ENCODE measurements around the gene SWI5. TPM values are rescaled to one million over a fixed set of nuclear protein-coding genes. Genes with fewer than 3 reads are reported as not detected.

SWI5 gene
- polyA plus RNA-seq, 2 donors: 16.9 to 32.7 TPM

DNA sequence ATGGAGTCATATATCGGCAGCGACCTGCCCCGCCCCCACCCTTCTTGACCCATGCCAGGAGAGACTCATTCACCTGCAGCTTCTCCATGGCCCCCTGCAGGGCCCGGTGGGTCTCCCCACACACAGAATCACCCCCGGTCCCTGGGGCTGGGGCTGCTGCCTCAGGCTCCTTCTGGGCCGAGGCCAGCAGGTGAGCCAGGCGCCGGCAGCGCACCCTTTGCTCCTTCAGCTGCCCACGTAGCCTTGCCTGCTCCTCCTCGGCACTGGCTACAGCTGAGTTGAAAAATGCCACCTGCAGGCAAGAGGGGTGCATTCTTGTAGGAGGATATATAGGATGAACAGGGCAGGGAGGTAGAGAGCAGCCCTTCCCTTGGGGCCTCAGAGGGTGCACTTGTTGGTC lies 18.2 kb upstream of the SWI5 start:
- Histone ChIP-seq H3K9me3 (ENCODE audit: control insufficient read depth in 2 of 2, insufficient read depth in 1 of 2, low read depth in 1 of 2, low read length in 1 of 2) (no peaks in the 10 kb centered on the region), H3K36me3 (ENCODE audit: control insufficient read depth in 2 of 2, insufficient read depth in 2 of 2, low read length in 1 of 2) (peaks cover 37 to 56% of the 10 kb centered on the region in 2 donors), H3K4me3 (ENCODE audit: low read depth in 1 of 2, low read length in 2 of 2) (no peak overlapping the region), H3K4me1 (ENCODE audit: control insufficient read depth in 2 of 2, insufficient read depth in 2 of 2, low read length in 1 of 2) (peaks cover 0 to 8% of the 10 kb centered on the region in 2 donors), H3K27ac (ENCODE audit: low read depth in 2 of 2, low read length in 1 of 2) (no peak overlapping the region), H3K27me3 (ENCODE audit: control insufficient read depth in 1 of 2, insufficient read depth in 2 of 2, low read length in 2 of 2) (no peaks in the 10 kb centered on the region)
- 89 to 92% methylated on average over 11 of the region's 11 CpGs for WGBS, 2 donors

DNA sequence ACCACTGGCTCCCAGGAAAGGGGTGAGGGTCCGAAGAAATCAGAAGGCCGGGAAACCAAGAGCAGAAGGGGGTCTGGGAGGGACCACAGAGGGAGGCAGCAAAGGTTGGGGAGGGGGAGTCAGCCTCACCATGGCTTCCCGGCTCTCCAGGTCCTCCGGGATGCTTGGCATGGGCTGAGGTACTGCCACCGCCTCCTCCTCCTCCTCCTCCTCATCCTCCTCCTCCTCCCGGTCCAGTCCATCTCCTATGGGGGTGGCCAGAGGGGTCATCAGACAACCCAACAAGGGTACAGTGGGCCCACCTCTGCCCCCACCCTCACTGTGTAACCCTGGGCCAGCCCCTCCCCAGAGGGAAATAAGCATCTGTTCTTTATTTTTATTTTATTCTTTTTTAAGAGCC lies 17.8 kb upstream of the SWI5 start:
- Histone ChIP-seq H3K27me3 (ENCODE audit: control insufficient read depth in 1 of 2, insufficient read depth in 2 of 2, low read length in 2 of 2) (no peaks in the 10 kb centered on the region), H3K36me3 (ENCODE audit: control insufficient read depth in 2 of 2, insufficient read depth in 2 of 2, low read length in 1 of 2) (peaks cover 37 to 57% of the 10 kb centered on the region in 2 donors), H3K4me1 (ENCODE audit: control insufficient read depth in 2 of 2, insufficient read depth in 2 of 2, low read length in 1 of 2) (peaks cover 0 to 4% of the 10 kb centered on the region in 2 donors), H3K4me3 (ENCODE audit: low read depth in 1 of 2, low read length in 2 of 2) (no peak overlapping the region), H3K9me3 (ENCODE audit: control insufficient read depth in 2 of 2, insufficient read depth in 1 of 2, low read depth in 1 of 2, low read length in 1 of 2) (no peaks in the 10 kb centered on the region), H3K27ac (ENCODE audit: low read depth in 2 of 2, low read length in 1 of 2) (no peak overlapping the region)
- WGBS, 2 donors: 88 to 90% methylated on average over 5 to 6 of the region's 6 CpGs

DNA sequence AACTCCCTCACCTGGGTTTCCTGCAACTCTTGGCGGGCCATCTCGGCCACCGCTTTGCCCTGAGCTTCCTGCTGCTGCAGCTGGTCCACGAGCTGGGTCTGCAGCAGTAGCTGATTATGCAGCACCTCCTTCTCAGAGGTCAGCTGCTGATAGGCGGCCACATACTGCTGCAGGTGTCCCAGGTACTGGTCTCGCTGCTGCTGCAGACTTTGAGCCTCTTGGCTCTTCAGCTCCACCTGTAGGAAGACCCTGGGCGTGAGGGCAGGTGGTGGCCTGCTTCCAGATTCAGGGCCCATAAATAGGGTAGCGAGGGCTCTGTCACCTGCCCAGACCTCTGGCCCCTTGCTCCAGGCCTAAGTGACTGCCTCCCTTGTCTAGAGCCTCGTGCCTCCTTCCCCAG lies 16.9 kb upstream of the SWI5 start:
- Histone ChIP-seq H3K36me3 (ENCODE audit: control insufficient read depth in 2 of 2, insufficient read depth in 2 of 2, low read length in 1 of 2) (peaks cover 37 to 57% of the 10 kb centered on the region in 2 donors), H3K4me3 (ENCODE audit: low read depth in 1 of 2, low read length in 2 of 2) (no peak overlapping the region), H3K4me1 (ENCODE audit: control insufficient read depth in 2 of 2, insufficient read depth in 2 of 2, low read length in 1 of 2) (no peaks in the 10 kb centered on the region), H3K9me3 (ENCODE audit: control insufficient read depth in 2 of 2, insufficient read depth in 1 of 2, low read depth in 1 of 2, low read length in 1 of 2) (no peaks in the 10 kb centered on the region), H3K27ac (ENCODE audit: low read depth in 2 of 2, low read length in 1 of 2) (no peak overlapping the region), H3K27me3 (ENCODE audit: control insufficient read depth in 1 of 2, insufficient read depth in 2 of 2, low read length in 2 of 2) (no peaks in the 10 kb centered on the region)
- 77 to 89% methylated on average over 9 of the region's 9 CpGs for WGBS, 2 donors

DNA sequence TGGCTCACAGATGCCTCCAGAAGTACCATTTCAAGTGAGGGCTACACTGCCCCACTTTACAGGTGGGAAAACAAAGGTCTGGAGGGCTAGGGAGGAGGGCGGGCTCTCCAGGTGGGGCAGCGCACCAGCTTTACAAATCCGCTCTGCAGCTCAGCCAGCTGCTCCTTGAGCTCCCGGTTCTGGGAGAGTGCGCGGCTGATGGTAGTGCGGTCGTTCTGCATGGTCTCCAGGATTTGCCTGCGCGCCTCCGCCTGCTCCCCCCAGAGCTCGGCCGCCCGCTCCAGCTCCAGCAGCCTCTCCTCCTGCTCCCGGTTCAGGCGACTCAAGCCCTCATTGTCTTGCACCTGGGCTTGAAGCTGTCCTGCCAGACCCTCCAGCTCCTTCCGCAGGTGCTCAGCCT lies 15.7 kb upstream of the SWI5 start:
- Histone ChIP-seq H3K27ac (ENCODE audit: low read depth in 2 of 2, low read length in 1 of 2) (no peak overlapping the region), H3K27me3 (ENCODE audit: control insufficient read depth in 1 of 2, insufficient read depth in 2 of 2, low read length in 2 of 2) (no peaks in the 10 kb centered on the region), H3K36me3 (ENCODE audit: control insufficient read depth in 2 of 2, insufficient read depth in 2 of 2, low read length in 1 of 2) (peaks cover 37 to 62% of the 10 kb centered on the region in 2 donors), H3K4me3 (ENCODE audit: low read depth in 1 of 2, low read length in 2 of 2) (no peak overlapping the region), H3K4me1 (ENCODE audit: control insufficient read depth in 2 of 2, insufficient read depth in 2 of 2, low read length in 1 of 2) (no peaks in the 10 kb centered on the region), H3K9me3 (ENCODE audit: control insufficient read depth in 2 of 2, insufficient read depth in 1 of 2, low read depth in 1 of 2, low read length in 1 of 2) (no peaks in the 10 kb centered on the region)
- 93 to 94% methylated on average over 17 of the region's 17 CpGs for WGBS, 2 donors

DNA sequence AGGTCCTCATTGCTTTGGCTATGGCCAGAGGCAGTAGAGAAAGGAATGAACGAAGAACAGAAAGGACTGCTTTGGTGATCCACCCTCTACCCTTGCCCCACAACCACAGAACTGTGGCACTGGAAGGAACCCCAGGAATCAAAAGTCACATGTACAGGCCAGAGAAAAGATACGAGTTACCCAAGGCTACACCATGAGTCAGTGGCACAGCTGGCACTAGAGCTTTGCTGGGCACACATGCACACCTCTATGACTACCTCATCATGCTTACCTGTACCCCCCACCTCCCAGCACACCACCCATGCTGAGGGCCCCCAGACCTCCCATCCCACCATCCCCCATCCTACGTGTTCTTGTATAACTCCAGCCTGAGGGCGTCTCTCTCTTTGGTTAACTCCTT lies 13.4 kb upstream of the SWI5 start:
- Histone ChIP-seq H3K9me3 (ENCODE audit: control insufficient read depth in 2 of 2, insufficient read depth in 1 of 2, low read depth in 1 of 2, low read length in 1 of 2) (no peaks in the 10 kb centered on the region), H3K4me1 (ENCODE audit: control insufficient read depth in 2 of 2, insufficient read depth in 2 of 2, low read length in 1 of 2) (no peaks in the 10 kb centered on the region), H3K4me3 (ENCODE audit: low read depth in 1 of 2, low read length in 2 of 2) (no peak overlapping the region), H3K36me3 (ENCODE audit: control insufficient read depth in 2 of 2, insufficient read depth in 2 of 2, low read length in 1 of 2) (peaks cover 28 to 60% of the 10 kb centered on the region in 2 donors), H3K27ac (ENCODE audit: low read depth in 2 of 2, low read length in 1 of 2) (no peak overlapping the region), H3K27me3 (ENCODE audit: control insufficient read depth in 1 of 2, insufficient read depth in 2 of 2, low read length in 2 of 2) (no peaks in the 10 kb centered on the region)
- WGBS, 2 donors: 73 to 75% methylated on average over 4 of the region's 4 CpGs

DNA sequence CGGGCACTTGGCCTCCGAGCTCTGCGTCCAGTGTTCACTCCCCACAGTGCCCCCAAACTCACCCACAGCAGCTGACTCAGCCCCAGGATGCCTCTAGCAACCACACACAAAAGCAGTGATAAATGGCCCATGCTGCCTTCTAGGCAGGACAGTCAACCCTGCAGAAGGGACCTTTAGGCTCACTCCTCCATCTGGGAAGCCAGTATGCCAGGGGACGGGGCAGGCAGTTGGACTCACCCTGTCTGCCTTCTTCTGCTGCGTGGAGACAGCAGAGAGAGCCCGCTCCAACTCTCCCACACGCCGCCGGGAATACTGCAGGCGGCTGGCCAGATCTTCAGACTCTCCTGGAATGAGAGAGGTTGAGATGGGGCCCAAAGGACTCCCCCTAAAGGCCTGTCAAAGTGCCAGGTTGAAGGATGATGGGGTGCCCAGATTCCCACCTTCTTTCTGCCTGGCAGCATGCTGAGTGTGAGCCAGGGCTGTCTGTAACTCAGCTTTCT lies 10.7 kb upstream of the SWI5 start:
- Histone ChIP-seq H3K36me3 (ENCODE audit: control insufficient read depth in 2 of 2, insufficient read depth in 2 of 2, low read length in 1 of 2) (peaks cover 11 to 45% of the 10 kb centered on the region in 2 donors), H3K4me3 (ENCODE audit: low read depth in 1 of 2, low read length in 2 of 2) (no peak overlapping the region)
- 89 to 95% methylated on average over 10 of the region's 10 CpGs for WGBS, 2 donors

DNA sequence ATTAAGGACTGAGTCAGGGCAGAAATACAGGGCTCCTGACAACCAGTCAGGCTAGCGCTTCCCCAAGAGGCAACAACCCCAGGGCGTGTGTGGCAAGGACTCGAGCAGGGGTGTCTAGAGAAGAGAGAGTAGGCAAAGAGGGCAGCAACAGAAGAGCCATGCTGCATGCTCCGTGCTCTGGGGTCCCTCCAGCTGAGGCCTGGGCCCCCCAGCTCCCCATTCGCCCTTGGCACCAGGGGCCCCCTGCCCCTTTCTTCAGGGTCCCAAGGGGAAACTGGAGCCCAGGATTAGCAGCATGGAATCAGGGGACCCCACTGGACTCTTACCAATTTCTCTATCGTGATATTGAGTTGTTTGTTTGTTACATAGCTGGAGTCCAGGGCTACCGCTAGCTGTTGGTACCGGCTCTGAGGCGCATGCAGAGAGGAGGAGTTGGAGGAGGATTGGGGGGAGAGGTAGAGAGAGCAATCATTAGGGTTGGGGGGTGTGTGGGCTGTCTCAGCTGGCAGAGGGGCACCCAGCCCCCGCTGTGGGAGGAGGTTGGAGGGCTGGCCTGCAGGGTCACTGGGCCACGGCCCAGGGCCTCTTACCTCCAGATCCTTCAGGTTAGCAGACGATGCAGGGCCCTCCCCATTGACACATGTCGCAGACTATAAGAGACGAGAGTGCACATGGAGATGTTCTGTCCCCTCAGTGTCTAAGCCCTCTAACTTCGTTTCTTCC lies 9.0 kb upstream of the SWI5 start:
- H3K9me3 ChIP-seq (ENCODE audit: control insufficient read depth in 2 of 2, insufficient read depth in 1 of 2, low read depth in 1 of 2, low read length in 1 of 2): no peaks in the 10 kb centered on the region
- no peak overlapping the region for H3K27ac ChIP-seq (ENCODE audit: low read depth in 2 of 2, low read length in 1 of 2)
- WGBS, 2 donors: 91 to 92% methylated on average over 15 of the region's 15 CpGs
- H3K27me3 ChIP-seq (ENCODE audit: control insufficient read depth in 1 of 2, insufficient read depth in 2 of 2, low read length in 2 of 2): no peaks in the 10 kb centered on the region
- peaks cover 0 to 9% of the 10 kb centered on the region in 2 donors for H3K4me1 ChIP-seq (ENCODE audit: control insufficient read depth in 2 of 2, insufficient read depth in 2 of 2, low read length in 1 of 2)
- H3K36me3 ChIP-seq (ENCODE audit: control insufficient read depth in 2 of 2, insufficient read depth in 2 of 2, low read length in 1 of 2): peaks cover 6 to 36% of the 10 kb centered on the region in 2 donors
- H3K4me3 ChIP-seq (ENCODE audit: low read depth in 1 of 2, low read length in 2 of 2): no peak overlapping the region

More for the DNA sequence above, 10.7 kb upstream of the SWI5 start:
- no peak overlapping the region for H3K27ac ChIP-seq (ENCODE audit: low read depth in 2 of 2, low read length in 1 of 2)
- no peaks in the 10 kb centered on the region for H3K27me3 ChIP-seq (ENCODE audit: control insufficient read depth in 1 of 2, insufficient read depth in 2 of 2, low read length in 2 of 2)
- no peaks in the 10 kb centered on the region for H3K9me3 ChIP-seq (ENCODE audit: control insufficient read depth in 2 of 2, insufficient read depth in 1 of 2, low read depth in 1 of 2, low read length in 1 of 2)
- H3K4me1 ChIP-seq (ENCODE audit: control insufficient read depth in 2 of 2, insufficient read depth in 2 of 2, low read length in 1 of 2): peaks cover 0 to 9% of the 10 kb centered on the region in 2 donors

DNA sequence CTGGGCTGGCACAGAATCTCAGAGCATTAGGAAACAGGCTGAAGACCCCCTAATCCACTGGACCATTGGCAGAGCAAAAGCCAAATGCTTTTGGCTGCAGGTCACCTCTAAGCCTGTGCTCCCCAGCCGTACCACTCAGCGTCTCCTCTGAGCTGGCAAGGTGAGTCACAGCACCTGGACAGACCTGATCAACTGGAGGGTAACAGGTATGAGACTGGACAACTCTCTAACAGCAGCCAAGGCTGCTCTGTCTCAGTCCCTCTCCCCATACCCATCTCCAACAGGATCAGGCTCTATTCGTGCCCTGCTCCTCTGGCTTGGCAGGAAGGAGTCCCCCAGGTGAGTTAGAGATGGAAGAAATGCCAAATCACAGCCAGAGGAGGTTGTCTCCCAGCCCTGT lies 5.0 kb upstream of the SWI5 start:
- WGBS, 2 donors: 45 to 50% methylated on average over 3 of the region's 3 CpGs
- peaks cover 0 to 29% of the 10 kb centered on the region in 2 donors for H3K36me3 ChIP-seq (ENCODE audit: control insufficient read depth in 2 of 2, insufficient read depth in 2 of 2, low read length in 1 of 2)

DNA sequence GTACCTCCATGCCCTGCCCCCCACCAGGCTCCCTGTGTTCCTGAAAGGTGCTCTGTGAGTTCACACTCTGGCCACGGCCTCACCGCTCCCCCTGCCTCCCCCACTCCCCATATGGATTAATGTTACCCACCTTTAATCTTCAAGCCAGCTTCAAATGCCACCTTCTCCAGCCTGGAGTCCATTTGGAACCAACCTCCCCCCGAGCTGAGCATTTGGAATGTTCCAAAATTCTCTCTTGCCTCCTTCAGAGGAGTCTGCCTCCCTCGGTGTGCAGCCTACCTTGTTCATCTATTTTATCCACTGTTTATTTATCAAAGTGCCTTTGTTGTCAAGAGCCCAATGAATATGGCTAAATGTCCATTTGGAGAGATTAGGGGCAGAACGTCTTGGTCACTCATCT lies 4.6 kb upstream of the SWI5 start:
- peaks cover 0 to 29% of the 10 kb centered on the region in 2 donors for H3K36me3 ChIP-seq (ENCODE audit: control insufficient read depth in 2 of 2, insufficient read depth in 2 of 2, low read length in 1 of 2)
- peaks cover 0 to 13% of the 10 kb centered on the region in 2 donors for H3K4me1 ChIP-seq (ENCODE audit: control insufficient read depth in 2 of 2, insufficient read depth in 2 of 2, low read length in 1 of 2)
- H3K9me3 ChIP-seq (ENCODE audit: control insufficient read depth in 2 of 2, insufficient read depth in 1 of 2, low read depth in 1 of 2, low read length in 1 of 2): no peaks in the 10 kb centered on the region
- no peak overlapping the region for H3K4me3 ChIP-seq (ENCODE audit: low read depth in 1 of 2, low read length in 2 of 2)
- peak overlapping the region; percentile 16 to 85 for H3K27ac ChIP-seq (ENCODE audit: low read depth in 2 of 2, low read length in 1 of 2)
- 66 to 68% methylated on average over 5 of the region's 5 CpGs for WGBS, 2 donors
- no peaks in the 10 kb centered on the region for H3K27me3 ChIP-seq (ENCODE audit: control insufficient read depth in 1 of 2, insufficient read depth in 2 of 2, low read length in 2 of 2)

More for the DNA sequence above, 5.0 kb upstream of the SWI5 start:
- Histone ChIP-seq H3K4me1 (ENCODE audit: control insufficient read depth in 2 of 2, insufficient read depth in 2 of 2, low read length in 1 of 2) (peaks cover 0 to 12% of the 10 kb centered on the region in 2 donors), H3K27ac (ENCODE audit: low read depth in 2 of 2, low read length in 1 of 2) (peak overlapping the region; percentile 25 to 85), H3K4me3 (ENCODE audit: low read depth in 1 of 2, low read length in 2 of 2) (no peak overlapping the region), H3K27me3 (ENCODE audit: control insufficient read depth in 1 of 2, insufficient read depth in 2 of 2, low read length in 2 of 2) (no peaks in the 10 kb centered on the region), H3K9me3 (ENCODE audit: control insufficient read depth in 2 of 2, insufficient read depth in 1 of 2, low read depth in 1 of 2, low read length in 1 of 2) (no peaks in the 10 kb centered on the region)

DNA sequence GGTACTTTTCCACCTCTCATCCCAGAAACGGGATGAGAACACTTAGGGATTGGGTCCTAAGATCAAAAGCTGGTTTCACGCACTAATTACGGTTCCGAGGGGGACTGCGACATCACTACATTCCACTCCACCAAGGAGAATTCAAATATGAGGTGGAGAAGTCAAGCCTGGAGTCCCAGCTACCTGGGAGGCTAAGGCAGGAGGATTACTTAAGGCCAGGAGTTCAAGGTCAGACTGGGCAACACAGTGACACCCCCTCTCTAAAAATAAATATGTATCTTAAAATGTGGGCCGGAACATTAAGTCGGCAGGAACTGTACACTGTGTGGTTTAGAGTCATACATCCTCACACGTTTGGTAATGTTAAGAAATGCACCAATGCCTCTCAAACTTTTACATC lies 1.8 kb upstream of the SWI5 start:
- 73 to 74% methylated on average over 8 of the region's 8 CpGs for WGBS, 2 donors
- Histone ChIP-seq H3K27ac (ENCODE audit: low read depth in 2 of 2, low read length in 1 of 2) (no peak overlapping the region), H3K27me3 (ENCODE audit: control insufficient read depth in 1 of 2, insufficient read depth in 2 of 2, low read length in 2 of 2) (no peaks in the 10 kb centered on the region), H3K4me3 (ENCODE audit: low read depth in 1 of 2, low read length in 2 of 2) (peak overlapping the region in 1 of 2 donors; percentile 94), H3K36me3 (ENCODE audit: control insufficient read depth in 2 of 2, insufficient read depth in 2 of 2, low read length in 1 of 2) (peaks cover 0 to 14% of the 10 kb centered on the region in 2 donors), H3K9me3 (ENCODE audit: control insufficient read depth in 2 of 2, insufficient read depth in 1 of 2, low read depth in 1 of 2, low read length in 1 of 2) (no peaks in the 10 kb centered on the region), H3K4me1 (ENCODE audit: control insufficient read depth in 2 of 2, insufficient read depth in 2 of 2, low read length in 1 of 2) (peaks cover 3 to 12% of the 10 kb centered on the region in 2 donors)
